ENCODE results near the gene GALNT9.

Gene GALNT9

GRCh38 chr12:132325733-132326130 is 3.7 kb downstream of the GALNT9 start:
- TF ChIP-seq RARB (CRISPR knock-in tag; IDR thresholded peaks at IDR 0.05) (no peak), ZC3H10 (CRISPR knock-in tag; IDR thresholded peaks at IDR 0.05) (no peak), TOX (CRISPR knock-in tag; IDR thresholded peaks at IDR 0.05; ENCODE audit: borderline replicate concordance) (no peak), CSRNP3 (CRISPR knock-in tag; IDR thresholded peaks at IDR 0.05) (no peak), PPARA (CRISPR knock-in tag; IDR thresholded peaks at IDR 0.05; ENCODE audit: borderline replicate concordance) (no peak), ZFP3 (CRISPR knock-in tag; IDR thresholded peaks at IDR 0.05) (no peak), SNAI2 (CRISPR knock-in tag; IDR thresholded peaks at IDR 0.05) (no peak), CSDC2 (CRISPR knock-in tag; IDR thresholded peaks at IDR 0.05) (no peak), ZNF70 (CRISPR knock-in tag; IDR thresholded peaks at IDR 0.05) (no peak), ZNF8 (CRISPR knock-in tag; IDR thresholded peaks at IDR 0.05) (no peak), ISL1 (CRISPR knock-in tag; IDR thresholded peaks at IDR 0.05) (no peak), ESRRG (CRISPR knock-in tag; IDR thresholded peaks at IDR 0.05) (no peak), ZFP30 (CRISPR knock-in tag; IDR thresholded peaks at IDR 0.05) (no peak)

GRCh38 chr12:132324841-132325732 is 4.3 kb downstream of the GALNT9 start:
- TF ChIP-seq TSHZ2 (CRISPR knock-in tag; IDR thresholded peaks at IDR 0.05) (no peak), PPARA (CRISPR knock-in tag; IDR thresholded peaks at IDR 0.05; ENCODE audit: borderline replicate concordance) (no peak)
- ATAC-seq: no peak

More at GRCh38 chr12:132325733-132326130, 3.7 kb downstream of the GALNT9 start:
- ATAC-seq: no peak

- ATAC-seq: no peak
- TF ChIP-seq SNAI2 (CRISPR knock-in tag; IDR thresholded peaks at IDR 0.05): no peak
- TF ChIP-seq ZFP30 (CRISPR knock-in tag; IDR thresholded peaks at IDR 0.05): no peak
- no peak for TF ChIP-seq OSR1 (CRISPR knock-in tag; IDR thresholded peaks at IDR 0.05)
- no peak for TF ChIP-seq CSRNP3 (CRISPR knock-in tag; IDR thresholded peaks at IDR 0.05)
- TF ChIP-seq TSHZ2 (CRISPR knock-in tag; IDR thresholded peaks at IDR 0.05): no peak
- no peak for TF ChIP-seq PPARA (CRISPR knock-in tag; IDR thresholded peaks at IDR 0.05; ENCODE audit: borderline replicate concordance)
- no peak for TF ChIP-seq TOX (CRISPR knock-in tag; IDR thresholded peaks at IDR 0.05; ENCODE audit: borderline replicate concordance)
- TF ChIP-seq ESRRG (CRISPR knock-in tag; IDR thresholded peaks at IDR 0.05): no peak
- TF ChIP-seq CSDC2 (CRISPR knock-in tag; IDR thresholded peaks at IDR 0.05): no peak
- no peak for TF ChIP-seq RARB (CRISPR knock-in tag; IDR thresholded peaks at IDR 0.05)
- TF ChIP-seq ARNTL (CRISPR knock-in tag; IDR thresholded peaks at IDR 0.05; ENCODE audit: borderline replicate concordance, low read depth): no peak
- TF ChIP-seq ZFP3 (CRISPR knock-in tag; IDR thresholded peaks at IDR 0.05): no peak
- no peak for TF ChIP-seq GLIS3 (CRISPR knock-in tag; IDR thresholded peaks at IDR 0.05)
These were observed 5.2 kb downstream of the GALNT9 start for GRCh38 chr12:132324173-132324572.
